Measurements from ENCODE around the gene NEURL2. TPM values are rescaled to one million over a fixed set of nuclear protein-coding genes. Genes with fewer than 3 reads are reported as not detected.
"Not testable (repeated sequence)": the region's sequence is repeated elsewhere in the genome, so short reads cannot be mapped to it uniquely, and the experiment has no call there.

NEURL2 gene
- total RNA-seq, 2 donors from 2014 or later, result 9.8 to 11.3 TPM

GRCh38 chr20:45933266-45934045 is 42.4 kb upstream of the NEURL2 start:
- Histone ChIP-seq H3K27me3 (replicated peaks; ENCODE audit: insufficient read depth) (no peaks in the 10 kb centered on the region), H3K4me3 (peak overlapping the region; percentile 90 to 100), H3K27ac (peak overlapping the region; percentile 99 to 100), H3K9me3 (no peaks in the 10 kb centered on the region), H3K36me3 (peaks cover 0 to 7% of the 10 kb centered on the region in 2 donors), H3K4me1 (replicated peaks) (no peaks in the 10 kb centered on the region)
- 14% methylated on average over 22 of the region's 22 CpGs for WGBS
- DNase-seq (ENCODE audit: low spot score), result peak; percentile 67
- intact Hi-C loops (cut with DNase I), result loop anchor here (2.0 kb wide), 1 partner anchor 43 kb away; the partner anchor contains the start of genes CTSA and NEURL2
- TF ChIP-seq POLR2A (IDR thresholded peaks at IDR 0.05), result no peak
- TF ChIP-seq, protein P1, sequence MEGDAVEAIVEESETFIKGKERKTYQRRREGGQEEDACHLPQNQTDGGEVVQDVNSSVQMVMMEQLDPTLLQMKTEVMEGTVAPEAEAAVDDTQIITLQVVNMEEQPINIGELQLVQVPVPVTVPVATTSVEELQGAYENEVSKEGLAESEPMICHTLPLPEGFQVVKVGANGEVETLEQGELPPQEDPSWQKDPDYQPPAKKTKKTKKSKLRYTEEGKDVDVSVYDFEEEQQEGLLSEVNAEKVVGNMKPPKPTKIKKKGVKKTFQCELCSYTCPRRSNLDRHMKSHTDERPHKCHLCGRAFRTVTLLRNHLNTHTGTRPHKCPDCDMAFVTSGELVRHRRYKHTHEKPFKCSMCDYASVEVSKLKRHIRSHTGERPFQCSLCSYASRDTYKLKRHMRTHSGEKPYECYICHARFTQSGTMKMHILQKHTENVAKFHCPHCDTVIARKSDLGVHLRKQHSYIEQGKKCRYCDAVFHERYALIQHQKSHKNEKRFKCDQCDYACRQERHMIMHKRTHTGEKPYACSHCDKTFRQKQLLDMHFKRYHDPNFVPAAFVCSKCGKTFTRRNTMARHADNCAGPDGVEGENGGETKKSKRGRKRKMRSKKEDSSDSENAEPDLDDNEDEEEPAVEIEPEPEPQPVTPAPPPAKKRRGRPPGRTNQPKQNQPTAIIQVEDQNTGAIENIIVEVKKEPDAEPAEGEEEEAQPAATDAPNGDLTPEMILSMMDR (IDR thresholded peaks at IDR 0.05), result peak in 2 of 4 experiments; percentile 46 to 51
- TF ChIP-seq POLR2AphosphoS5 (IDR thresholded peaks at IDR 0.05), result peak; percentile 18

DNA sequence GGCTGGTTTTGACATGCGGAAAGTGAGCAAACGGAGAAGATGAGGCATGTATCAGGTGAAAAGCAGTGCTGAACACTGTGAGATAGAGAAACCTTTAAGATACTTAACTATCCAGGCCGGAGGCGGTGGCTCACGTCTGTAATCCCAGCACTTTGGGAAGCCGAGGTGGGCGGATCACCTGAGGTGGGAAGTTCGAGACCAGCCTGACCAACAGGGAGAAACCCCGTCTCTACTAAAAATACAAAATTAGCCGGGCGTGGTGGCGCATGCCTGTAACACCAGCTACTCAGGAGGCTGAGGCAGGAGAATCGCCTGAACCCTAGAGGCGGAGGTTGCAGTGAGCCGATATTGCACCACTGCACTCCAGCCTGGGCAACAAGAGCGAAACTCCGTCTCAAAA is 40.7 kb upstream of the NEURL2 start:
- 94% methylated on average over 17 of the region's 17 CpGs for WGBS
- intact Hi-C loops (cut with DNase I); H3K27ac ChIP-seq; H3K4me3 ChIP-seq; H3K4me1 ChIP-seq (replicated peaks); H3K36me3 ChIP-seq; DNase-seq (ENCODE audit: low spot score); H3K9me3 ChIP-seq; H3K27me3 ChIP-seq (replicated peaks; ENCODE audit: insufficient read depth): not testable (repeated sequence)

GRCh38 chr20:45927071-45927878 is 36.3 kb upstream of the NEURL2 start:
- Histone ChIP-seq H3K9me3 (no peaks in the 10 kb centered on the region), H3K4me1 (replicated peaks) (no peaks in the 10 kb centered on the region), H3K36me3 (no peaks in the 10 kb centered on the region), H3K27ac (no peak overlapping the region), H3K4me3 (no peak overlapping the region), H3K27me3 (replicated peaks; ENCODE audit: insufficient read depth) (no peaks in the 10 kb centered on the region)
- 72% methylated on average over 14 of the region's 14 CpGs for WGBS
- intact Hi-C loops (cut with DNase I), result no loop called here
- DNase-seq (ENCODE audit: low spot score), result no peak
- TF ChIP-seq POLR2A (IDR thresholded peaks at IDR 0.05), result no peak
- no peak for TF ChIP-seq POLR2AphosphoS5 (IDR thresholded peaks at IDR 0.05)
- TF ChIP-seq, protein P1 (IDR thresholded peaks at IDR 0.05), result no peak

DNA sequence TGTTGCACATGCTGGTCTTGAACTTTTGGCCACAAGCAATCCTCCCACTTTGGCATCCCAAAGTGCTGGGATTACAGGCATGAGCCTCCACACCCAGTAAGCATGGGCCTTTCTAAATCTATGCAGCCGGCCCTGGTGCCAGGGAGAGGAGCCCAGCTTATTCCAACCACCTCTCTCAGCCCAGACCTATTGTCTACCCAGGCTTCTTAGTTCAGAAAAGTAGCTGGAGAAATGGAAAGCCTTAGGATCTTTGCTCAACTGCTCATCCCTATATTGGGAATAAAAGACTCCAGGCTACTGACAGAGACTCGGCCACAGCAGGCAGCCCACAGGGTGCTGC is 35.7 kb upstream of the NEURL2 start:
- no peak overlapping the region for H3K27ac ChIP-seq
- TF ChIP-seq, protein P1 (IDR thresholded peaks at IDR 0.05), result no peak
- TF ChIP-seq POLR2A (IDR thresholded peaks at IDR 0.05), result no peak
- no peak for TF ChIP-seq POLR2AphosphoS5 (IDR thresholded peaks at IDR 0.05)

DNA sequence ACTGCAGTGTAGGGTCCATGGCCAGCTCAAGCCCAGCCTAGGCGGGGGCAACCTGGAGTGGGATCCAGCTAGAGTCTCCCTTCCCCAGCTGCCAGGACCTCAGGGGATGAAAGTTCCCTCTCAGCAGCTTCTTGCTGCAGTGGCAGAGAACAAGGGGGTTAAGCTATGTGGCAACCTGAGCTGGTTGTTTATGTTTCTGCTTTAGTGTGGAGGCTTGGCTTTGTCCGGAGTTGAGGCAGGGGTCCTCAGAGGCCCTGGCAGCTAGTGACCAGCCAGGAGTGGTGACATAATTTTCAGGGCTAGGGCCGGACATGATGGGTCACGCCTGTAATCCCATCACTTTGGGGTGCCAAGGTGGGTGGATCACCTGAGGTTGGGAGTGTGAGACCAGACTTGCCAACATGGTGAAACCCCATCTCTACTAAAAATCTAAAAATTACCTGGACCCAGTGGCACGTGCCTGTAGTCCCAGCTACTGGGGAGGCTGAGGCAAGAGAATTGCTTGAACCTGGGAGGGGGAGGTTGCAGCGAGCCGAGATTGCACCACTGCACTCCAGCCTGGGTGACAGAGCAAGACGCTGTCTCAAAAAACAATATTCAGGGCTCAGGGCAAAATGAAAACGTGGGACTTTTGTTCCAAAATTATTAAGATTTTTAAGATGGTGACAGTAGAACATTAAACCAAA is 35.0 kb upstream of the NEURL2 start:
- H3K4me3 ChIP-seq, result no peak overlapping the region
- intact Hi-C loops (cut with DNase I), result no loop called here
- H3K27ac ChIP-seq, result no peak overlapping the region

More for the DNA sequence above, 35.7 kb upstream of the NEURL2 start:
- WGBS, result 77% methylated on average over 2 of the region's 2 CpGs
- H3K4me1 ChIP-seq (replicated peaks), result no peaks in the 10 kb centered on the region
- no peaks in the 10 kb centered on the region for H3K9me3 ChIP-seq
- H3K27me3 ChIP-seq (replicated peaks; ENCODE audit: insufficient read depth), result no peaks in the 10 kb centered on the region
- no peaks in the 10 kb centered on the region for H3K36me3 ChIP-seq
- H3K4me3 ChIP-seq, result no peak overlapping the region
- DNase-seq (ENCODE audit: low spot score), result no peak
- intact Hi-C loops (cut with DNase I), result no loop called here

More for the DNA sequence above, 35.0 kb upstream of the NEURL2 start:
- Histone ChIP-seq H3K36me3 (no peaks in the 10 kb centered on the region), H3K4me1 (replicated peaks) (no peaks in the 10 kb centered on the region), H3K9me3 (no peaks in the 10 kb centered on the region), H3K27me3 (replicated peaks; ENCODE audit: insufficient read depth) (no peaks in the 10 kb centered on the region)
- no peak for DNase-seq (ENCODE audit: low spot score)
- 60% methylated on average over 9 of the region's 9 CpGs for WGBS
- no peak for TF ChIP-seq POLR2A (IDR thresholded peaks at IDR 0.05)
- no peak for TF ChIP-seq POLR2AphosphoS5 (IDR thresholded peaks at IDR 0.05)
- TF ChIP-seq, protein P1 (IDR thresholded peaks at IDR 0.05), result no peak
